ENCODE data around the gene NELFA.

GRCh38 chr4:1971456-1972200 is 37.1 kb downstream of the NELFA start:
- TF ChIP-seq POLR2A (IDR thresholded peaks at IDR 0.05): no peak
- TF ChIP-seq CTCF (IDR thresholded peaks at IDR 0.05): no peak

All from heart left ventricle (tissue), 13 donors.